HG02938 (cell line): Measurements from ENCODE around the gene SEMA5A.

Source experiments
- ATAC-seq: cut with Tn5 transposase; IDR thresholded peaks from one replicate; pipeline ENCODE4 v1.9.1; 2021; ENCODE audit warnings: mild to moderate bottlenecking, moderate library complexity; ENCODE audit not compliant: unreplicated experiment

Gene SEMA5A

DNA sequence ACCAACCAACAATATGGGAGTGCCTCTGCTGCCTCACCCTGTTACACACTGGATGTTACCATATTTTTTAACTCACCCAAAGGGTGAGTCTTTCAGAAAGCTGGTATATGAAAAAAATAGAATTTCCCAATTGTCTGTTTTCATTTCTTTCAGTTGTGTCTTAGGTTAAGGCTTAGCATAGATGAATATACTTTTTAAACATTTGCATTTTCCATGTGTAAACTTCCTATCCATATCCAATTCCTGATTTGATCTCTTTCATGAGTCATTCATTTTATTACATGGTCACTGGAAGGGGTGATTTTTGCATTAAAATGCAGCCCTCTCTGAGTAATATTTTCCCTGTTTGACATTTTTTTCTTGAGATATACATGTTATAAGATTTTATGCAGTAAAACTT lies 406.5 kb downstream of the SEMA5A start:
- no peak for ATAC-seq

GRCh38 chr5:9128136-9128535 lies 417.7 kb downstream of the SEMA5A start:
- ATAC-seq: no peak

GRCh38 chr5:9126490-9126889 lies 419.4 kb downstream of the SEMA5A start:
- no peak for ATAC-seq

GRCh38 chr5:9125852-9126251 lies 420.0 kb downstream of the SEMA5A start:
- ATAC-seq: peak; percentile 83

- no peak for ATAC-seq
Observed at GRCh38 chr5:9124838-9125237, 421.0 kb downstream of the SEMA5A start.

GRCh38 chr5:9124071-9124470 lies 421.8 kb downstream of the SEMA5A start:
- no peak for ATAC-seq

GRCh38 chr5:9122528-9122927 lies 423.3 kb downstream of the SEMA5A start:
- ATAC-seq: no peak

DNA sequence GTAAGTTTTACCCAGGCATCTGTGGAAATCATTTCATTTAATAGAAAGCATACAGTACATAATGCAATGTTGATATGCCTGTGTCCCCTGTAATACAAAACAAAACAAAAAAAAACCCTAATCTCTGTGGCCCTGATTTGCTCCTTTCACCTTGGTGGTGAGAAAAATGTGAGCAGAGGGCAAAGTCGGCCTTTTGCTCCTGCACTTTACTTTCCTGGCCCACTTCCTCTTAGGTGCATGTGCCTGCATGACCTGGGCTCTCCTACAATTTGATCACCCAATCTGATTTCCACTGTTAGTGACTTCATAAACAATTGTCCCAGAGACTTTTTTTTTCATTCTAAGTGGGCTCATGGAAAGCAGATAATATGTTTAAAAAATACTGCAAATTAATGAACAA lies 424.3 kb downstream of the SEMA5A start:
- ATAC-seq: no peak

GRCh38 chr5:9118852-9119251 lies 427.0 kb downstream of the SEMA5A start:
- no peak for ATAC-seq

- no peak for ATAC-seq
Observed at GRCh38 chr5:9115093-9115492, 430.8 kb downstream of the SEMA5A start.

DNA sequence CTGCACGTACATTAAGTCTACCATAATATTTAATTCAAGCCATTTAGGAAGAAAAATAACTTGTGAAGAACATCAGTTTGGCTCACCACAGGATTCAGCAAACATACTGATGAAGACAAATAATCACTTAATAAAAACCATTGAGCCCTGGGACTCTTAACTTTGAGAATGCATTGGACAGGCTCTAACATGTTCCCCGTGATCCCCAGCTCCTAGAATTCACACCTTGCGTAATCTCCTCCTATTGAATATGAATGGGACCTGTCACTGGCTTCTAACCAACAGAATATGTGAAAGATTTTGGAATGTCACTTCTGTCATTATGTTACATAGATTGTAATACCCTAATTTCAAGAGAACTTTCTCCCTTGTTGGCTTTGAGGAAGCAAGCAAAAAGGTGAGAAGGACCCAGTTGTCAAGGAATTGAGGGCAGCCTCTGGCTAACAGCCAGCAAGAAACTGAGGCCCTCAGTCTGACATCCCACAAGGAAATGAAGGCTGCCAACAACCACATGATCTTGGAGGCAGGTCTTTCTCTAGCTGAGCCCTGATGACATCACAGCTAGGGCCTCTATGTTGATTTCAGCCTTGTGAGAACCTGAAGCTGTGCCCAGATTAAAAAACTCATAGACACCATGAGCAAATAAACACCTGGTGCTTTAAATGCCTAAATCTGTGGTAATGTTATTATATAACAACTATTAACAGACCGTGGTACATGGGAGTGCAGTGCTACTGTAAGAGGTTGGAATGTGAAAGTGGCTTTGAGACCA lies 433.2 kb downstream of the SEMA5A start:
- ATAC-seq: no peak

GRCh38 chr5:9108162-9108561 lies 437.7 kb downstream of the SEMA5A start:
- no peak for ATAC-seq

- no peak for ATAC-seq
Observed at GRCh38 chr5:9105851-9106250, 440.0 kb downstream of the SEMA5A start.

GRCh38 chr5:9104571-9105339 lies 441.1 kb downstream of the SEMA5A start:
- ATAC-seq: no peak

GRCh38 chr5:9103290-9103689 lies 442.6 kb downstream of the SEMA5A start:
- ATAC-seq: no peak

DNA sequence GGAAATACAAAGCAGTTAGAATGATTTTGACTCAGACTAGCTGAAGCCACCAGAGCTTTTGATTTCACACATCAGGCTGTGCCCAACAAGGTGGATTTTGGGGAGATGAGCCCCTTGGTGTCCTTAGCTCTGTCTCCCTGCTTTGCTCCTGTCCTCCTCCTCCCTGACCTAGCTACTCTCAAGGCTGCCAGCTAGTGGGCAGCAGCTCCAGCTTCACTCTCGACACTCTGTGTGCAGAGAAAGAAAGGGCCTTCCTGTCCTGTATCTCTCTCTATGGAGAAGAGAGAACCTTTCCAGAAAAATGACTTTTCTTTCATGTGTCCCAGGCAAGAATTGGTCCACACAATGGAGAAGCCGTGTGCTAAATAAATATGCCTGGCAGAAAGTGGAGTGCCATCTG lies 446.2 kb downstream of the SEMA5A start:
- ATAC-seq: no peak

GRCh38 chr5:9098990-9099389 lies 446.9 kb downstream of the SEMA5A start:
- no peak for ATAC-seq

- no peak for ATAC-seq
Observed at GRCh38 chr5:9094582-9094981, 451.3 kb downstream of the SEMA5A start.

DNA sequence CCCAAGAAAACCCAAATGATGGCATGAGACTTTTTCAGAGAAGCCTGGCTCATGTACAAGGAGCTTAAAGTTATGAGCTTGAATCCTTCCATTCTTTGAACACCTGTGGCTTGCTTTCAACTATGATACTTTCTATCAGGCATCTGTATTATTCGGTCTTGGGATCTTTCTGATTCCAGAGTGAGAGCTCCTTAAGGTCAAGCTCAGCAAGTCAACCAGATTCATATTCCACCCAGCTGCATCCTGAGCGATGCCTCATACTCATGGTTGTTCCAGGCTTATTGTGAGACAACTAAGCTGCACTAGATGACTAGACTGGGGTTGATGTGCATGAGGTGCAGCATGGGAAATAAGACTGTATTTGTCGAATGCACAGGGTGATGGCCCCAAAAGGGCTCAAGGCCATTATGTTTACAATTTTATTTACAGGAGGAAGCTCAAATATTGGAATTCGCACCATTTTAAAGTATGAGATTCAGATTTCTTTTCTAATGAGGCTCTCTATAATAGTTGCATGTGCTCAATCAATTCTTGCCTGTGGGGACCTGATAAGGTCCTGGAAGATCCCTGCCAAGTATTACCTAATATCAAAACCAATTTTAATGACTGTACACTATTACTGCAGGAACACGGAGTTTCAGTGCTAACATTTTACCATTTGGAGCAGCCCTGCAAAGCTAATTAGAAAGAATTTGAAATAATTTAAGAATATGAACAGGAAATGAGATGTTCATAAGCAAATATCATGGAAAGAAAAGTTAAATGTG lies 453.8 kb downstream of the SEMA5A start:
- no peak for ATAC-seq

DNA sequence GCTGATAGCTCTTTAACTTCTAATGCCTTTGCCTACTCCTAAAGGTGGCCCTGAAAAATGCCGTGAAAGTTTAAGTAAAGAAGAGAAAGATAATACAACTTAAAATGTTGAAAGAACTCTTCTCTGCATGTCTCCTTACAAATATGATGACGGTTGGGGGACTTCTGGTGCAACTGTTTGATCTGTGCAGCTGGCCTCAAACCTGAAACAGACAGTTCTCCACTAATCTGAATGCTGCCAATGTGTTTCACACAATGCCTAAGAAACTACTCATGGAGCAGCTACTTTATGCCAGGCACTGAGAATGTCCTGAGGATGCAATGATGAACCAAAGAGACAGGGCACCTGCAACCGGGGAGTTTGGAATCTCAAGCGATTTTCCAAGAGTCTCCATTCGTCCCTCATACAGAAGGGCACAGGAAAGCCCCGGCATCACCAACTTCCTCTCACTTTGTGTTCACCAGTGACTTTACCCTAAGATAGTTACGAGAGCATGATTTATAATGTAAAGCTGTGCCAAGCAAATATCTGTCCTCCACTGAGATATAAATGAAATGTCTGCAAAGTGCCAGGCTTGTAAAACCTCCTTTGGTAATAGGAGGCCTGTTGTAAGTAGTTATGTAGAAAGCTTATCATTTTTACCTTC lies 455.4 kb downstream of the SEMA5A start:
- ATAC-seq: no peak

- ATAC-seq: no peak
Observed at GRCh38 chr5:9089893-9090292, 456.0 kb downstream of the SEMA5A start.
